Body of pancreas (tissue), 4 donors: ENCODE results near the gene BTK.

Experiments
- POLR2A ChIP-seq, 3 donors: fragments of 450-650 bp; IDR thresholded peaks; one replicate each; pipeline ENCODE4 v1.6.1; 2016; ENCODE audit warnings: antibody characterized with exemption in 3 of 3, mild to moderate bottlenecking in 2 of 3
- TF ChIP-seq, protein P1 (sequence below), 7 experiments: fragments of 450-650 bp in 4 of 7; fragments of 200-600 bp in 3 of 7; sonication (generic) in 3 of 7; IDR thresholded peaks; one replicate each; pipeline ENCODE4 v1.5.1; 2016 to 2019; ENCODE audit warnings: antibody characterized with exemption in 7 of 7

DNA sequence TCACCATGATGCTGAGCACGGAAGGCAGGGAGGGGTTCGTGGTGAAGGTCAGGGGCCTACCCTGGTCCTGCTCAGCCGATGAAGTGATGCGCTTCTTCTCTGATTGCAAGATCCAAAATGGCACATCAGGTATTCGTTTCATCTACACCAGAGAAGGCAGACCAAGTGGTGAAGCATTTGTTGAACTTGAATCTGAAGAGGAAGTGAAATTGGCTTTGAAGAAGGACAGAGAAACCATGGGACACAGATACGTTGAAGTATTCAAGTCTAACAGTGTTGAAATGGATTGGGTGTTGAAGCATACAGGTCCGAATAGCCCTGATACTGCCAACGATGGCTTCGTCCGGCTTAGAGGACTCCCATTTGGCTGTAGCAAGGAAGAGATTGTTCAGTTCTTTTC, 26.0 kb upstream of the BTK start:
- TF ChIP-seq, protein P1, sequence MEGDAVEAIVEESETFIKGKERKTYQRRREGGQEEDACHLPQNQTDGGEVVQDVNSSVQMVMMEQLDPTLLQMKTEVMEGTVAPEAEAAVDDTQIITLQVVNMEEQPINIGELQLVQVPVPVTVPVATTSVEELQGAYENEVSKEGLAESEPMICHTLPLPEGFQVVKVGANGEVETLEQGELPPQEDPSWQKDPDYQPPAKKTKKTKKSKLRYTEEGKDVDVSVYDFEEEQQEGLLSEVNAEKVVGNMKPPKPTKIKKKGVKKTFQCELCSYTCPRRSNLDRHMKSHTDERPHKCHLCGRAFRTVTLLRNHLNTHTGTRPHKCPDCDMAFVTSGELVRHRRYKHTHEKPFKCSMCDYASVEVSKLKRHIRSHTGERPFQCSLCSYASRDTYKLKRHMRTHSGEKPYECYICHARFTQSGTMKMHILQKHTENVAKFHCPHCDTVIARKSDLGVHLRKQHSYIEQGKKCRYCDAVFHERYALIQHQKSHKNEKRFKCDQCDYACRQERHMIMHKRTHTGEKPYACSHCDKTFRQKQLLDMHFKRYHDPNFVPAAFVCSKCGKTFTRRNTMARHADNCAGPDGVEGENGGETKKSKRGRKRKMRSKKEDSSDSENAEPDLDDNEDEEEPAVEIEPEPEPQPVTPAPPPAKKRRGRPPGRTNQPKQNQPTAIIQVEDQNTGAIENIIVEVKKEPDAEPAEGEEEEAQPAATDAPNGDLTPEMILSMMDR (IDR thresholded peaks at IDR 0.05): no peak
- TF ChIP-seq POLR2A (IDR thresholded peaks at IDR 0.05): no peak
